CD14-positive monocyte (primary cell): ENCODE results near the gene TFAP2D. TPM values are rescaled to one million over a fixed set of nuclear protein-coding genes. Genes with fewer than 3 reads are reported as not detected.

Experiments
- DNase-seq, 3 donors: peaks; one replicate each; pipeline ENCODE4 v3.0.0-alpha.2; 2011 to 2022
- H2AFZ ChIP-seq: 2 replicates; pipeline ENCODE4 v1.6.0; 2012; ENCODE audit warnings: mild to moderate bottlenecking, low read depth, low read length, inconsistent platforms; ENCODE audit not compliant: insufficient read depth, poor library complexity, severe bottlenecking
- H3K27ac ChIP-seq, 2 donors: 1 replicate in 1 of 2; 2 replicates in 1 of 2; pipeline ENCODE4 v1.5.1; 2012 to 2013; ENCODE audit warnings: low read length in 2 of 2, control low read depth in 1 of 2, inconsistent platforms in 1 of 2, low read depth in 1 of 2, mild to moderate bottlenecking in 1 of 2
- H3K27me3 ChIP-seq, 2 donors: one replicate each; pipeline versions ENCODE4 v1.6.0 to v1.6.1; 2011 to 2013; ENCODE audit warnings: low read length in 2 of 2; ENCODE audit not compliant: control insufficient read depth in 2 of 2, insufficient read depth in 2 of 2
- H3K36me3 ChIP-seq, 2 donors: replicated peaks in 1 of 2; 1 replicate in 1 of 2; 2 replicates in 1 of 2; pipeline versions ENCODE4 v1.5.1 to v1.6.1; 2012 to 2013; ENCODE audit warnings: low read length in 2 of 2, control low read depth in 1 of 2, inconsistent platforms in 1 of 2, mild to moderate bottlenecking in 1 of 2; ENCODE audit not compliant: insufficient read depth in 2 of 2, control insufficient read depth in 1 of 2
- H3K4me1 ChIP-seq, 2 donors: 1 replicate in 1 of 2; 2 replicates in 1 of 2; pipeline versions ENCODE4 v1.5.1 to v1.6.1; 2012 to 2013; ENCODE audit warnings: low read length in 2 of 2, control low read depth in 1 of 2, inconsistent platforms in 1 of 2, mild to moderate bottlenecking in 1 of 2, moderate library complexity in 1 of 2; ENCODE audit not compliant: insufficient read depth in 2 of 2, control insufficient read depth in 1 of 2
- H3K4me2 ChIP-seq: replicated peaks from 2 replicates; pipeline ENCODE3; 2012; ENCODE audit warnings: low read length, moderate library complexity, mild to moderate bottlenecking; ENCODE audit not compliant: poor library complexity, severe bottlenecking; ENCODE audit errors: extremely low read depth
- H3K4me3 ChIP-seq, 3 experiments: fragments of 200-600 bp in 1 of 3; sonication (generic) in 1 of 3; replicated peaks in 1 of 3; 1 replicate in 2 of 3; 2 replicates in 1 of 3; pipeline ENCODE4 v1.5.1; 2011 to 2013; ENCODE audit warnings: low read length in 3 of 3, mild to moderate bottlenecking in 3 of 3, control low read depth in 2 of 3, low read depth in 2 of 3, inconsistent platforms in 1 of 3, moderate library complexity in 1 of 3
- H3K79me2 ChIP-seq: 2 replicates; pipeline ENCODE4 v1.6.0; 2012; ENCODE audit warnings: mild to moderate bottlenecking, control low read depth, inconsistent platforms, low read length, moderate library complexity; ENCODE audit not compliant: insufficient read depth
- H3K9ac ChIP-seq: 2 replicates; pipeline ENCODE4 v1.6.0; 2017; ENCODE audit warnings: low read length, mild to moderate bottlenecking; ENCODE audit not compliant: insufficient read depth, poor library complexity, severe bottlenecking
- H3K9me3 ChIP-seq, 2 donors: replicated peaks in 1 of 2; 1 replicate in 1 of 2; 2 replicates in 1 of 2; pipeline versions ENCODE4 v1.5.1 to v1.6.1; 2012 to 2013; ENCODE audit warnings: low read length in 2 of 2, control low read depth in 1 of 2; ENCODE audit not compliant: control insufficient read depth in 1 of 2, insufficient read depth in 1 of 2
- H4K20me1 ChIP-seq: 2 replicates; pipeline ENCODE4 v1.6.0; 2012; ENCODE audit warnings: mild to moderate bottlenecking, low read length, control low read depth, moderate library complexity; ENCODE audit not compliant: insufficient read depth
- H3K27ac Mint-ChIP-seq, 7 donors: one replicate each; pipeline ENCODE4 v1.8.0; 2020; ENCODE audit warnings: mild to moderate bottlenecking in 7 of 7, mixed read lengths in 7 of 7, moderate library complexity in 6 of 7, inconsistent platforms in 2 of 7
- H3K27me3 Mint-ChIP-seq, 3 donors: one replicate each; pipeline ENCODE4 v1.8.0; 2021 to 2022; ENCODE audit warnings: low read depth in 3 of 3, mild to moderate bottlenecking in 3 of 3, mixed read lengths in 3 of 3, moderate library complexity in 3 of 3, inconsistent platforms in 1 of 3
- H3K36me3 Mint-ChIP-seq, 2 donors: one replicate each; pipeline ENCODE4 v1.8.0; 2020; ENCODE audit warnings: mixed read lengths in 2 of 2, inconsistent platforms in 1 of 2, mild to moderate bottlenecking in 1 of 2
- H3K4me1 Mint-ChIP-seq: one replicate; pipeline ENCODE4 v1.8.0; 2020; ENCODE audit warnings: mild to moderate bottlenecking, mixed read lengths
- H3K4me3 Mint-ChIP-seq, 2 donors: one replicate each; pipeline ENCODE4 v1.8.0; 2020; ENCODE audit warnings: mild to moderate bottlenecking in 2 of 2, mixed read lengths in 2 of 2, moderate library complexity in 1 of 2
- H3K9me3 Mint-ChIP-seq, 7 donors: one replicate each; pipeline ENCODE4 v1.8.0; 2020 to 2022; ENCODE audit warnings: mixed read lengths in 7 of 7, mild to moderate bottlenecking in 6 of 7, moderate library complexity in 6 of 7, inconsistent platforms in 2 of 7
- CTCF ChIP-seq: fragments of 200-600 bp; IDR thresholded peaks from one replicate; pipeline ENCODE4 v1.8.0; 2022; ENCODE audit warnings: antibody characterized with exemption, mild to moderate bottlenecking
- WGBS: methylation state at CpG from one replicate; pipeline ENCODE4 v1.1.5; 2013; ENCODE audit warnings: missing lambda C conversion rate; ENCODE audit not compliant: insufficient coverage; 5-methylcytosine and 5-hydroxymethylcytosine counted together
- intact Hi-C, 2 donors: fragments of 100-400 bp; cut with micrococcal nuclease; formaldehyde crosslinking; loops; one replicate each; pipeline versions ENCODE4 v1.15.0 to v1.15.1; 2023
- polyA plus RNA-seq, 3 donors: library from polyadenylated mRNA; depleted of rRNA in 1 of 3; unstranded in 2 of 3; stranded (reverse) in 1 of 3; fragments of 300-500 nt in 2 of 3; fragments of >200 nt in 1 of 3; fragmentation: Illumina TruSeq in 2 of 3; gene quantifications; 1 replicate in 2 of 3; 2 replicates in 1 of 3; pipeline ENCODE4 v1.2.3, GENCODE V29; 2012 to 2021

The TFAP2D gene
- polyA plus RNA-seq, 3 donors = not detected

DNA sequence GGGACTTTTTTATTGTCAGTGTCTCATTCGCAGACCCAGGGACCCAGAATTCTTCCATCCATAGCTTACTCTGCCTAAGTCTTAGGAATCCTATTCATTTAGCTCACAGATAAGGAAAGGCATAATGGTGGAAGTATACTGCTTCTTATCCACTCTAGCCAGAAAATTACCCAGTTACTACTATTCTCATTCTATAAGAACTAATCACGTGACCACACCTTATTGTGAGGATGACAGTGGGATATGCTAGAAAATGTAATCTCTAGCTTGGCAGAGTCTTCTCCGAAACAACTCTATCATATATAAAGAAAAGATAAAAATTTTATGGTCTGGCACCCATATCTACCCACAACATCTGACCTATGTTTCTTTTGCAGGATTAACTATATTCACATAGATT lies 21.2 kb downstream of the TFAP2D start:
- H3K36me3 Mint-ChIP-seq = no peaks in the 10 kb centered on the region
- WGBS = no CpG with 5 or more reads among the region's 3 CpGs
- Histone ChIP-seq H3K79me2 (no peaks in the 10 kb centered on the region), H3K4me2 (no peak overlapping the region), H3K4me1 (no peaks in the 10 kb centered on the region), H2AFZ (no peak overlapping the region), H4K20me1 (no peaks in the 10 kb centered on the region), H3K36me3 (no peaks in the 10 kb centered on the region), H3K27ac (no peak overlapping the region), H3K9ac (no peak overlapping the region), H3K27me3 (no peaks in the 10 kb centered on the region), H3K9me3 (no peaks in the 10 kb centered on the region), H3K4me3 (no peak overlapping the region)
- intact Hi-C loops = no loop called here
- no peak for TF ChIP-seq CTCF
- peaks cover 0 to 1% (median 0%) of the 10 kb centered on the region in 3 donors for H3K27me3 Mint-ChIP-seq
- no peaks in the 10 kb centered on the region for H3K4me1 Mint-ChIP-seq
- no peak for DNase-seq
- no peak overlapping the region for H3K4me3 Mint-ChIP-seq
- H3K27ac Mint-ChIP-seq = no peak overlapping the region
- peaks cover 0 to 2% (median 0%) of the 10 kb centered on the region in 7 donors for H3K9me3 Mint-ChIP-seq

- H3K79me2 ChIP-seq = no peaks in the 10 kb centered on the region
- H3K4me1 Mint-ChIP-seq = no peaks in the 10 kb centered on the region
- intact Hi-C loops = no loop called here
- WGBS = no CpG with 5 or more reads among the region's 3 CpGs
- no peak for TF ChIP-seq CTCF
- no peak overlapping the region for H3K4me3 ChIP-seq
- no peaks in the 10 kb centered on the region for H3K36me3 ChIP-seq
- peaks cover 0 to 3% (median 0%) of the 10 kb centered on the region in 7 donors for H3K9me3 Mint-ChIP-seq
- H3K4me2 ChIP-seq = no peak overlapping the region
- no peaks in the 10 kb centered on the region for H3K9me3 ChIP-seq
- H3K27me3 Mint-ChIP-seq = peaks cover 0 to 2% (median 0%) of the 10 kb centered on the region in 3 donors
- H3K27ac Mint-ChIP-seq = no peak overlapping the region
- DNase-seq = no peak
- no peaks in the 10 kb centered on the region for H3K36me3 Mint-ChIP-seq
- H2AFZ ChIP-seq = no peak overlapping the region
- no peaks in the 10 kb centered on the region for H3K4me1 ChIP-seq
- H3K4me3 Mint-ChIP-seq = no peak overlapping the region
- H3K27me3 ChIP-seq = no peaks in the 10 kb centered on the region
- no peaks in the 10 kb centered on the region for H4K20me1 ChIP-seq
- H3K9ac ChIP-seq = no peak overlapping the region
- no peak overlapping the region for H3K27ac ChIP-seq
Measured at GRCh38 chr6:50742161-50742560, 28.8 kb downstream of the TFAP2D start.
